NOMO-1 (cell line): ENCODE data around the gene TRA2A.
"Not testable (repeated sequence)": the region's sequence is repeated elsewhere in the genome, so short reads cannot be mapped to it uniquely, and the experiment has no call there.

ENCODE experiments used
- DNase-seq, 2 experiments: peaks; one replicate each; lab custom pipeline; 2025; ENCODE audit not compliant: unreplicated experiment in 2 of 2; lab: John Stamatoyannopoulos, UW

Gene TRA2A

GRCh38 chr7:23513746-23514145, 18.0 kb downstream of the TRA2A start:
- not testable (repeated sequence) for DNase-seq

- no peak for DNase-seq
Measured at GRCh38 chr7:23494009-23494408, 37.8 kb downstream of the TRA2A start.

- no peak for DNase-seq
Measured at GRCh38 chr7:23491502-23491901, 40.3 kb downstream of the TRA2A start.

DNA sequence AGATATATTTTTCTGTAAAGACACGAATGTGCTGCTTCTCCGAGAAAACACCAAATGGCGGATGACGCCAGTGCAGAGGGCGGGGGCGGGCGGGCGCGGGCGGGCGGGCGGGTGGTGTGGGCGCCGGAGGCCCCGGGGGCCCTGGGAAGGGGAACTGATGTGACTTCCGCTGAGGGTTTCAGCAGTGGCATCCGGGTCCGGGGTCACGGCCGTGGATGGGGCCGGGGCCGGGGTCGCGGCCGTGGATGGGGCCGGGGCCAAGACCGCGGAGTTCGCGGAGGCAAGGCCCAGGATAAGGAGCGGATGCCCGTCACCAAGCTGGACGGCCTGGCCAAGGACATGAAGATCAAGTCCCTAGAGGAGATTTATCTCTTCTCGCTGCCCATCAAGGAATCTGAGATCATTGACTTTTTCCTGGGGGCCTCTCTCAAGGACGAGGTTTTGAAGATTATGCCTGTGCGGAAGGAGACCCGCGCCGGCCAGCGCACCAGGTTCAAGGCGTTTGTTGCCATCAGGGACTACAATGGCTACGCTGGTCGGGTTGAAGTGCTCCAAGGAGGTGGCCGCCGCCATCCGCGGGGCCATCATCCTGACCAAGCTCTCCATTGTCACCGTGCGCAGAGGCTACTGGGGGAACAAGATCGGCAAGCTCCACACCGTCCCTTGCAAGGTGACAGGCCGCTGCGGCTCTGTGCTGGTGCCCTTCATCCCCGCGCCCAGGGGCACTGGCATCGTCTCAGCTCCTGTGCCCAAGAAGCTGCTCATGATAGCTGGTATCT, 41.2 kb downstream of the TRA2A start:
- peak in 1 of 2 experiments; percentile 29 for DNase-seq

DNA sequence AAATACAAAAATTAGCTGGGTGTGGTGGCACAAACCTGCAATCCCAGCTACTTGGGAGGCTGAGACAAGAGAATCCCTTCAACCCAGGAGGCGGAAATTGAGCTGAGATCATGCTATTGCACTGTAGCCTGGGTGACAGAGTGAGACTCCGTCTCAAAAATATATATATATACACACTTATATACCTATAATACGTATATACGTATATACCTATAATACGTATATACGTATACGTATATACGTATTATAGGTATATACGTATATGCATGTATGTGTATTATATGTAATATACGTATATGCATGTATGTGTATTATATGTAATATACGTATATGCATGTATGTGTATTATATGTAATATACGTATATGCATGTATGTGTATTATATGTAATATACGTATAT, 43.1 kb downstream of the TRA2A start:
- DNase-seq = not testable (repeated sequence)

DNA sequence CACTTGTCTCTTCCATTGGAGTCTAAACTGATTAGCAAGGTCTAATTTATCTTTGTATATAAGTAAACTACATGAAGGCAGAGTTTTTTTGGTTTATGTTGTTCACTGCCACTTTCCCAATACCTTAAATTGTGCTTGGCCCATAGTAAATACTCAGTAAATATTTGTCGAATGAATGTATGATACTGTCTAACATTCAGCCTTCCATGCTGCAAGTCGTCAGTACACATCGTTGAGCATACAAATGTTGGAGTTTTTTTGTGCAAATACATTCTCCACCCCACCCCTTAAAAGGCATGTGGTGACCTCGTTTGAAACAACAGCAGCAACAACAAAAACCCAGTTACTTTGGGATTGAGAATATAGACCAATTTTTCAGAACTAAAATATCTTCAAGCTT, 44.1 kb downstream of the TRA2A start:
- no peak for DNase-seq

GRCh38 chr7:23486002-23486773, 45.6 kb downstream of the TRA2A start:
- DNase-seq = no peak

GRCh38 chr7:23482686-23483085, 49.1 kb downstream of the TRA2A start:
- no peak for DNase-seq

GRCh38 chr7:23477962-23478866, 53.6 kb downstream of the TRA2A start:
- no peak for DNase-seq

DNA sequence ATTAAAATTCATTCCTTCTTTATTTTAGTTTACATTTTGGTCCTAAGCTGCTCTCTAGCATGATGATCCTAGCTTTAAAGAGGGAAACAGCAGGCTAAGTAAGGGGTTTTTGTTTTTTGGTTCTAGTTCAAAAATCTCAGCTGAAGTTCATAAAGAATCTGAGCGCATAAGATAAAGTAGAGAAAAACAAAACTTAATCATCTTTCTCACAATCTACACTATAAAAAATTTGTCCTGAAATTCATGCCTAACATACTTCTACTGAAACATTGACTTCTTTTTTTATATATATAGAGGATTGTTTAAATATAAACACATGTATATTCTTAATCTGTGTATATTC, 54.7 kb downstream of the TRA2A start:
- DNase-seq = no peak

DNA sequence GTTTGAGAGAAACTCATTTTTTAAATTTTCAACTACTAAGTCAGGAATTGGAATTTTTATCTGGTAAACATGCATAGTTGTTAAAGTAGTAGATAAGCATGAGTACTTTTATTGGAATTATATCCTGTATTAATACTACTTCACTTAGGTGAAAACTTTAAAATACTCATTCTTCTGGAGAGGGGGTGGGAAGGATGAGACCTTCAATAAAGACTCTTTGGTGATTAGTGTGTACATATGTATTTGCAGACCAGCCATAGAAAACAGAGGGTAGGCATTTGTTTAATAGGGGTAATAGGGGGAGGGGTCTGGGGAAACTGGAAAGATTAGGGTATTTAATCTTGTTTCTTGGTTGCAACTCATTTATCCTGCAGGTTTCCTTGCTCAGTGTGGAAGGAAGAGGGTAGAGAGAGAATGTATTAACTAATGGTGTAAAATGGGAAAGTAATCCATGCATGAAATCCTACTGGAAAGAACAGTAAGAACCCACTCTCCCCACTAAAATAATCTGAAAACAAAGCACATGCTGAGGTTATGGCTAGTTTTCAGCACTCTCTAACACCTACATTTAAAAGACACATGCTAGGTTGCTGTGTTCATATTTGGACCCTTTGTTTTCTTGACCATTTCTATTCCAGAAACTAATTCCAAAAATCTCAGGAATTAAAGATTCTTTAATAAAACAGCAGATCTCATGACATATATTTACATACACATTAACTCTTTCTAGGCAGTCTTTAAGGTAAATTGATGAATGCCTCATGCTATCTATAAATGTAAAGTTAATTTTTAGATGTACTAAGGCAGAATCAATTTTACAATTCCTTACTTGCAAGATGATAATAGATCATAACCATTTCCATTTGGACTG, 55.3 kb downstream of the TRA2A start:
- DNase-seq = no peak

DNA sequence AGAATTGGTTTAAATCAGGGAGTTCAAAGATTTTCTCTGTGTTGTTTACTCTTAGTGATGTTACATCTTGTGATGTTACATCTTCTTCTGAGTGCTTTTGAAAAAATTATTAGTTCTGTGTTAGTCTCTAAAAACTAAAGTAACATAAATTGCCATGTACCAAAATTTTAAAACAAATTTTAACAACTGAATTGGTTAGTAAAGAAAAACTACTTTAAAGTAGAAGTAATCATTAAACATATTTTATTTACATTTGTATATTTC, 56.3 kb downstream of the TRA2A start:
- DNase-seq = no peak

GRCh38 chr7:23474829-23475575, 56.8 kb downstream of the TRA2A start:
- DNase-seq = peak in 1 of 2 experiments; percentile 32

DNA sequence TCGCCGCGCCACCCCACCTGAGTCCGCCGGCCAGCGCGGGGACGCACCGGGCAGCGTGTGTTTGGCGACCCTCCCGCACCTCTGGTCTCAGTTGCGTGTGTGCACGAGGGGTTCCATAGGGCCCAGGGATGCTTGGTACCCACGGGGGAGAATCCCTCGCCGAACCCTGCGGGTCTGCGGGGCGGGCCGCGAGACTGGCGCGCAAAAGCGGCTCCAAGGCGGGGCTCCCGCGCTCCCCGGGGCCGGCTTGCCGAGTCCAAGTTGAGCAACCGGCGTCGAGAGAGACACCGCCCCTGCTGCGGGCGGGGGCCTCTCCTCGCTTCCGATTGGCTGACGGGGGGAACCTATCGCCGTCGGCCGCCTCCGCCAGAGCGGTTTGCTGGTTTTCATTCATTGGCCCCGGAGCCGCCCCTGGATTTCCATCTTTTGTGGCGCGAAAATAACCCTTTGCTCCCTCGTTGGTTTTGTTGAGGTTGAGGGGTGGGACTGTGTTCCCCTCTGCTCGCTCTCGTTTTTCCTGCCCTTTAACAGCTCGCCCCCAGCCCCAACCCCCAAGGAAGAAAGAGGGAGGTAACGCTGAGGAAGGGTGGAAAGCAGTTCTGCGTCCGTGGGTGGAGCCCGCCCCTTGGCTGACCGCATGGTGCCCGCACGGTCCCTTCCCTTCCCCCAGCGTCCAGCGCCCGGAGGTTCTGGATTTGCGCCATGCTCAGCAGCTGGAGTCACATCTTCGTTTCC, 57.5 kb downstream of the TRA2A start:
- DNase-seq = peak; percentile 87 to 91

GRCh38 chr7:23473844-23474093, 58.0 kb downstream of the TRA2A start:
- no peak for DNase-seq

DNA sequence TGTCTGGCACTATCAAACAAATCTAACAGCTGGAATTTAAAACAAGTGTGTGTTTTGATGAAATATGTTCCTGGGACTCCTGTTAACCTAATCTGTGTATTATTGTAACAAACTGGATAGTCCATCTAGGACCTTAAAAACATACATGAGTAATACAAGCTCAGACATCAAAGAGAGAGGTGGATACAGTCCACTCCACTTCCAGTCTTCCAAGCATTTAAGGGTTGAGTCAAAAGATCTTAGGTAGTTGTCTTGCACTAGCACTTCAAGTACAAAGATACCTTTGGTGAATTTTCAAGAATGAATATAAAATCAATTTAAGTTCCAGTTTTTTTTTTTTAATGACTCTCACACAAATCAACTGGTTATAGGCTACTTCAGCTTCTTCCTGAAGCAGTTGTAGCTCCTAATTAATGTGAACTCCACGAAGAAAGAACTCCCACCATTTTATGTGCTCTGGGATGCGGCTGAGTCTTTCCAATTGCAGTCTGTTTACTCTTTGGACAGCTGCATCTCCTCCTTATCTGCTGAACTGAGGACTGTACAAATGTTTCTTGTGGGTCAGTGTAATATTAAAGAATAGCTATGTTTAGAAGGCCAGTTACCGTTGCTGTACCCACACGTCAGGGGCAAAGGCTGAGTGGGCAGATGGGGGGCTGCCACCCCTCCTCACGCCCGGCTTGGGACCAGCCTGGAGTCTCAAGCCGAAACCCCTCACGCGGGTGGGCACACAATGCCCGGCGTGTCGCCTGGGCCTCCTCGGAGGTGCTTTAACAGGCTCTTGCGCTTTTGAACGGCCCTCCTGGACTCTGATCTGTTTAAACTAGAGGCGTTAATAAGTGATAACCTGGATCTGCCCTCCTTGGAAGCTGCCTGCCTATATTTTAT, 58.6 kb downstream of the TRA2A start:
- no peak for DNase-seq

GRCh38 chr7:23472556-23472955, 59.2 kb downstream of the TRA2A start:
- no peak for DNase-seq

DNA sequence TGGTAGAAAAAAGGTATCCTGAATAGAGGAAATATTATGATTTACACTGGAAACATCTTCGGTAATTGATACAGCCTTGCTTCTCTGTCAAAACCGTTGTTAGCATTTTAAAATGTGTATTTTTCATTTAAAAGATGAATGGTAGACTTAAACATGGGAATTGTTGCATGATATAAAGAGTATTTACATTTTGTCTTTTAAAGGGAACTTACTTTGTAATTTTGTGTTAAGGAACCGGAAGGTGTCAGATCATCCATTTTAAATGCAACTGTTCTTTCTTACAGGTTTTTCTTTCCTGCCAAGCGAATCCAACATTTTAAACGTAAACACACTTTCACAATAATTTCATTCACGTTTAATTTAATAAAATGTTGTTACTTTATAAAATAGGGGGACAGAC, 59.7 kb downstream of the TRA2A start:
- no peak for DNase-seq
